Ishikawa (cell line): ENCODE results near the gene SPACA1.

ENCODE experiments used
- CREB1 ChIP-seq: IDR thresholded peaks from 2 replicates; pipeline ENCODE4 v1.6.1; 2012; ENCODE audit warnings: low read depth
- EGR1 ChIP-seq: IDR thresholded peaks from 2 replicates; pipeline ENCODE4 v1.6.1; 2012
- EP300 ChIP-seq: IDR thresholded peaks from 2 replicates; pipeline ENCODE4 v1.6.1; 2012; ENCODE audit warnings: borderline replicate concordance
- RAD21 ChIP-seq: IDR thresholded peaks from 2 replicates; pipeline ENCODE4 v1.6.1; 2012; ENCODE audit warnings: low read depth
- TAF1 ChIP-seq: IDR thresholded peaks from 2 replicates; pipeline ENCODE4 v1.6.1; 2012; ENCODE audit warnings: low read depth, mild to moderate bottlenecking
- TEAD4 ChIP-seq: IDR thresholded peaks from 2 replicates; pipeline ENCODE4 v1.6.1; 2012
- TF ChIP-seq, protein P1 (sequence below): IDR thresholded peaks from 2 replicates; pipeline ENCODE4 v1.6.1; 2012; ENCODE audit warnings: low read depth, mild to moderate bottlenecking
- TF ChIP-seq, protein P2 (sequence below): IDR thresholded peaks from 2 replicates; pipeline ENCODE4 v1.6.1; 2012

DNA sequence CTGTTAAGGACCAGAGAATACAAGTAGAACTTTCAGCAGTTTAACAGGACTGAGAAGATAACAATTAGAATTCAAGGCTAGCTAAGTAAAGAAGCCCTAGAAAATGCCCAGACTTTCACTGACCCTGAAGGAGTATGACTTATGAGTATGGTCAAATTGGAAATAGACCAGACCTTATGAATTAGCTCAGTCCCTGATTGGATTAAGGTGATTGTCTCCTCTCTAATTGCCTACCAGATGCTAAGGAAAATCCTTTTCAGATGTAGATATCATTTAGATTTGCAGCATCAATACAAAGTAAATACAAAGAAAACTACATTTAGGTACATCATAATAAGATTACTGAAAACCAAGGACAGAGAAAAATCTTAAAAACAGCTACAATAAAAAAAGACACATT lies 59.6 kb downstream of the SPACA1 start:
- TF ChIP-seq, protein P1, sequence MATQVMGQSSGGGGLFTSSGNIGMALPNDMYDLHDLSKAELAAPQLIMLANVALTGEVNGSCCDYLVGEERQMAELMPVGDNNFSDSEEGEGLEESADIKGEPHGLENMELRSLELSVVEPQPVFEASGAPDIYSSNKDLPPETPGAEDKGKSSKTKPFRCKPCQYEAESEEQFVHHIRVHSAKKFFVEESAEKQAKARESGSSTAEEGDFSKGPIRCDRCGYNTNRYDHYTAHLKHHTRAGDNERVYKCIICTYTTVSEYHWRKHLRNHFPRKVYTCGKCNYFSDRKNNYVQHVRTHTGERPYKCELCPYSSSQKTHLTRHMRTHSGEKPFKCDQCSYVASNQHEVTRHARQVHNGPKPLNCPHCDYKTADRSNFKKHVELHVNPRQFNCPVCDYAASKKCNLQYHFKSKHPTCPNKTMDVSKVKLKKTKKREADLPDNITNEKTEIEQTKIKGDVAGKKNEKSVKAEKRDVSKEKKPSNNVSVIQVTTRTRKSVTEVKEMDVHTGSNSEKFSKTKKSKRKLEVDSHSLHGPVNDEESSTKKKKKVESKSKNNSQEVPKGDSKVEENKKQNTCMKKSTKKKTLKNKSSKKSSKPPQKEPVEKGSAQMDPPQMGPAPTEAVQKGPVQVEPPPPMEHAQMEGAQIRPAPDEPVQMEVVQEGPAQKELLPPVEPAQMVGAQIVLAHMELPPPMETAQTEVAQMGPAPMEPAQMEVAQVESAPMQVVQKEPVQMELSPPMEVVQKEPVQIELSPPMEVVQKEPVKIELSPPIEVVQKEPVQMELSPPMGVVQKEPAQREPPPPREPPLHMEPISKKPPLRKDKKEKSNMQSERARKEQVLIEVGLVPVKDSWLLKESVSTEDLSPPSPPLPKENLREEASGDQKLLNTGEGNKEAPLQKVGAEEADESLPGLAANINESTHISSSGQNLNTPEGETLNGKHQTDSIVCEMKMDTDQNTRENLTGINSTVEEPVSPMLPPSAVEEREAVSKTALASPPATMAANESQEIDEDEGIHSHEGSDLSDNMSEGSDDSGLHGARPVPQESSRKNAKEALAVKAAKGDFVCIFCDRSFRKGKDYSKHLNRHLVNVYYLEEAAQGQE = no peak
- TF ChIP-seq TEAD4 (no peak), EGR1 (no peak), RAD21 (no peak), CREB1 (no peak), EP300 (no peak), TAF1 (no peak)
- TF ChIP-seq, protein P2, sequence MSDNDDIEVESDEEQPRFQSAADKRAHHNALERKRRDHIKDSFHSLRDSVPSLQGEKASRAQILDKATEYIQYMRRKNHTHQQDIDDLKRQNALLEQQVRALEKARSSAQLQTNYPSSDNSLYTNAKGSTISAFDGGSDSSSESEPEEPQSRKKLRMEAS = no peak
